H1 (cell line): ENCODE measurements around the gene CCER1. TPM values are rescaled to one million over a fixed set of nuclear protein-coding genes. Genes with fewer than 3 reads are reported as not detected.

Experiments used
- CTCF ChIA-PET: fragments of 300-600 bp; sonication (Branson Sonifier 250); formaldehyde crosslinking; loops from one replicate; lab custom pipeline; 2021; ENCODE audit not compliant: partially characterized antibody; lab: Charles Lee
- POLR2A ChIA-PET: fragments of 300-600 bp; sonication (Branson Sonifier 250); formaldehyde crosslinking; loops from one replicate; lab custom pipeline; 2021; ENCODE audit warnings: inconsistent platforms; ENCODE audit not compliant: partially characterized antibody; lab: Charles Lee
- DNase-seq, 2 experiments: peaks; one replicate each; pipeline versions ENCODE4 v3.0.0 to v3.0.0-alpha.2; 2010 to 2022; ENCODE audit warnings: low spot score in 2 of 2, low read depth in 1 of 2, mixed read lengths in 1 of 2
- FAIRE-seq: peaks from 2 replicates; lab custom pipeline; 2011; peaks lifted over from hg19 to GRCh38; lab: Jason Lieb, UNC
- H2AFZ ChIP-seq: 2 replicates; pipeline ENCODE4 v1.8.1; 2012; ENCODE audit warnings: low read length, inconsistent platforms
- H2AK5ac ChIP-seq: 2 replicates; pipeline ENCODE4 v1.6.1; 2013; ENCODE audit warnings: low read depth, low read length
- H2BK120ac ChIP-seq: replicated peaks from 2 replicates; pipeline ENCODE3; 2013; ENCODE audit warnings: low read depth, low read length, inconsistent platforms
- H2BK12ac ChIP-seq: 2 replicates; pipeline ENCODE4 v1.6.1; 2013; ENCODE audit warnings: low read depth, low read length
- H2BK15ac ChIP-seq: 2 replicates; pipeline ENCODE4 v1.6.1; 2013; ENCODE audit warnings: low read length
- H2BK20ac ChIP-seq: 2 replicates; pipeline ENCODE4 v1.6.1; 2013; ENCODE audit warnings: low read length
- H2BK5ac ChIP-seq: 2 replicates; pipeline ENCODE4 v1.6.1; 2013; ENCODE audit warnings: low read depth, low read length
- H3K14ac ChIP-seq: 2 replicates; pipeline ENCODE4 v1.6.1; 2013; ENCODE audit warnings: inconsistent platforms; ENCODE audit not compliant: insufficient read length
- H3K18ac ChIP-seq: 2 replicates; pipeline ENCODE4 v1.6.1; 2013; ENCODE audit warnings: low read length; ENCODE audit errors: extremely low read depth
- H3K23ac ChIP-seq: 2 replicates; pipeline ENCODE4 v1.6.1; 2013; ENCODE audit warnings: inconsistent platforms; ENCODE audit not compliant: insufficient read length
- H3K23me2 ChIP-seq: 2 replicates; pipeline ENCODE4 v1.6.1; 2013; ENCODE audit warnings: low read depth, low read length
- H3K27ac ChIP-seq: 2 replicates; pipeline ENCODE4 v1.6.1; 2011; ENCODE audit warnings: low read depth, low read length, inconsistent platforms
- H3K27me3 ChIP-seq, 4 experiments: replicated peaks in 1 of 4; 1 replicate in 1 of 4; 2 replicates in 3 of 4; pipeline versions ENCODE4 v1.6.1 to v1.8.1; 2011 to 2013; ENCODE audit warnings: low read length in 3 of 4, mild to moderate bottlenecking in 3 of 4, inconsistent platforms in 2 of 4, mixed read lengths in 2 of 4, moderate library complexity in 1 of 4; ENCODE audit not compliant: control insufficient read depth in 3 of 4, insufficient read depth in 3 of 4; ENCODE audit errors: extremely low read depth in 1 of 4
- H3K36me3 ChIP-seq, 4 experiments: 2 replicates each; pipeline versions ENCODE4 v1.6.1 to v1.8.1; 2011 to 2013; ENCODE audit warnings: mild to moderate bottlenecking in 4 of 4, low read length in 3 of 4, moderate library complexity in 2 of 4, control low read depth in 1 of 4, inconsistent platforms in 1 of 4; ENCODE audit not compliant: insufficient read depth in 4 of 4, control insufficient read depth in 2 of 4
- H3K4ac ChIP-seq: replicated peaks from 2 replicates; pipeline ENCODE3; 2013; ENCODE audit warnings: low read length, low read depth, mixed read lengths, inconsistent platforms; ENCODE audit not compliant: insufficient read length
- H3K4me1 ChIP-seq, 4 experiments: replicated peaks in 1 of 4; 1 replicate in 1 of 4; 2 replicates in 3 of 4; pipeline versions ENCODE4 v1.6.1 to v1.8.1; 2011 to 2013; ENCODE audit warnings: low read length in 3 of 4, inconsistent platforms in 2 of 4, mixed read lengths in 1 of 4; ENCODE audit not compliant: insufficient read depth in 4 of 4, control insufficient read depth in 3 of 4
- H3K4me2 ChIP-seq, 2 experiments: 2 replicates each; pipeline versions ENCODE4 v1.6.1 to v1.8.1; 2011 to 2013; ENCODE audit warnings: low read depth in 2 of 2, low read length in 2 of 2, control low read depth in 1 of 2, inconsistent platforms in 1 of 2, mild to moderate bottlenecking in 1 of 2; ENCODE audit not compliant: insufficient read depth in 1 of 2
- H3K4me3 ChIP-seq, 4 experiments: fragments of 200-600, 300-600 bp in 1 of 4; sonication (generic), shearing (Covaris generic), sonication (Bioruptor Twin) in 1 of 4; 2 replicates each; pipeline versions ENCODE4 v1.5.1 to v1.8.1; 2011 to 2016; ENCODE audit warnings: low read length in 4 of 4, low read depth in 3 of 4, control low read depth in 2 of 4, inconsistent platforms in 2 of 4, mild to moderate bottlenecking in 2 of 4, mixed read lengths in 1 of 4, moderate library complexity in 1 of 4; ENCODE audit not compliant: insufficient read depth in 2 of 4; ENCODE audit errors: extremely low read depth in 1 of 4
- H3K56ac ChIP-seq: replicated peaks from 2 replicates; pipeline ENCODE3; 2013; ENCODE audit warnings: low read depth, mild to moderate bottlenecking, mixed read lengths, low read length, inconsistent platforms; ENCODE audit not compliant: insufficient read length
- H3K79me1 ChIP-seq: 2 replicates; pipeline ENCODE4 v1.6.1; 2013; ENCODE audit warnings: low read depth, low read length, control low read depth
- H3K79me2 ChIP-seq, 2 experiments: 2 replicates each; pipeline versions ENCODE4 v1.6.1 to v1.8.1; 2012 to 2013; ENCODE audit warnings: low read length in 2 of 2, mild to moderate bottlenecking in 2 of 2, inconsistent platforms in 1 of 2; ENCODE audit not compliant: insufficient read depth in 2 of 2, control insufficient read depth in 1 of 2
- H3K9ac ChIP-seq, 4 experiments: replicated peaks in 1 of 4; 1 replicate in 1 of 4; 2 replicates in 3 of 4; pipeline versions ENCODE4 v1.6.1 to v1.8.1; 2011 to 2013; ENCODE audit warnings: low read depth in 3 of 4, low read length in 3 of 4, control low read depth in 2 of 4, mild to moderate bottlenecking in 2 of 4, moderate library complexity in 2 of 4, inconsistent platforms in 1 of 4; ENCODE audit errors: extremely low read depth in 1 of 4
- H3K9me3 ChIP-seq, 2 experiments: 2 replicates each; pipeline versions ENCODE4 v1.6.1 to v1.8.1; 2012 to 2013; ENCODE audit warnings: mild to moderate bottlenecking in 2 of 2, moderate library complexity in 2 of 2, control low read depth in 1 of 2, inconsistent platforms in 1 of 2, low read depth in 1 of 2, low read length in 1 of 2, mixed read lengths in 1 of 2; ENCODE audit not compliant: insufficient read depth in 2 of 2
- H4K20me1 ChIP-seq, 2 experiments: replicated peaks in 1 of 2; 2 replicates each; pipeline versions ENCODE3 to v1.8.1; 2011 to 2013; ENCODE audit warnings: inconsistent platforms in 2 of 2, low read length in 2 of 2, mild to moderate bottlenecking in 1 of 2; ENCODE audit not compliant: insufficient read depth in 2 of 2, control insufficient read depth in 1 of 2
- H4K5ac ChIP-seq: 2 replicates; pipeline ENCODE4 v1.6.1; 2013; ENCODE audit warnings: low read length, low read depth, mixed read lengths, inconsistent platforms; ENCODE audit not compliant: insufficient read length
- H4K8ac ChIP-seq: 2 replicates; pipeline ENCODE4 v1.8.0; 2013; ENCODE audit warnings: mild to moderate bottlenecking, moderate library complexity, low read length, inconsistent platforms; ENCODE audit not compliant: insufficient read depth; ENCODE audit errors: extremely low read depth
- H4K91ac ChIP-seq: replicated peaks from 2 replicates; pipeline ENCODE3; 2013; ENCODE audit warnings: low read length, mixed read lengths, inconsistent platforms; ENCODE audit not compliant: insufficient read length
- BACH1 ChIP-seq: IDR thresholded peaks from 2 replicates; pipeline ENCODE4 v1.6.1; 2012; ENCODE audit warnings: low read length, improper control_type of control experiment
- CREB1 ChIP-seq: IDR thresholded peaks from 2 replicates; pipeline ENCODE4 v1.6.1; 2012; ENCODE audit warnings: inconsistent platforms
- FOSL1 ChIP-seq: IDR thresholded peaks from 2 replicates; pipeline ENCODE4 v1.6.1; 2011; ENCODE audit warnings: mild to moderate bottlenecking, low read depth, low read length, moderate library complexity; ENCODE audit not compliant: insufficient read depth
- GTF2F1 ChIP-seq: IDR thresholded peaks from 2 replicates; pipeline ENCODE4 v1.6.1; 2012; ENCODE audit warnings: low read depth, low read length, improper control_type of control experiment, borderline replicate concordance
- KDM5A ChIP-seq: fragments of 200-600 bp; IDR thresholded peaks from 2 replicates; pipeline ENCODE4 v1.7.1; 2012; ENCODE audit warnings: mild to moderate bottlenecking, low read length, inconsistent platforms, mixed read lengths
- POLR2A ChIP-seq, 2 experiments: IDR thresholded peaks; 1 replicate in 1 of 2; 2 replicates in 1 of 2; pipeline ENCODE4 v1.6.1; 2011; ENCODE audit warnings: low read depth in 2 of 2, low read length in 2 of 2, mild to moderate bottlenecking in 2 of 2; ENCODE audit errors: control extremely low read depth in 1 of 2
- POLR2AphosphoS5 ChIP-seq: IDR thresholded peaks from 2 replicates; pipeline ENCODE4 v1.6.1; 2011; ENCODE audit warnings: low read depth, low read length
- POU5F1 ChIP-seq: IDR thresholded peaks from 2 replicates; pipeline ENCODE4 v1.6.1; 2011; ENCODE audit warnings: low read depth, mild to moderate bottlenecking, low read length, moderate library complexity
- SP2 ChIP-seq: IDR thresholded peaks from 2 replicates; pipeline ENCODE4 v1.6.1; 2012; ENCODE audit warnings: mild to moderate bottlenecking, low read length, inconsistent platforms
- SUZ12 ChIP-seq: fragments of 200-600 bp; sonication (generic); IDR thresholded peaks from 2 replicates; pipeline ENCODE4 v1.6.1; 2012; ENCODE audit warnings: mild to moderate bottlenecking, inconsistent platforms, low read length, moderate library complexity, mixed read lengths
- TEAD4 ChIP-seq: IDR thresholded peaks from 2 replicates; pipeline ENCODE4 v1.6.1; 2012; ENCODE audit warnings: low read depth, low read length, inconsistent platforms, mixed read lengths
- YY1 ChIP-seq: IDR thresholded peaks from 2 replicates; pipeline ENCODE4 v1.6.1; 2011; ENCODE audit warnings: low read depth, mild to moderate bottlenecking, low read length
- WGBS, 2 experiments: shearing (Covaris generic) in 1 of 2; methylation state at CpG; one replicate each; pipeline versions ENCODE4 v1.1.6 to v1.1.7; 2013 to 2015; ENCODE audit warnings: low lambda C conversion rate in 2 of 2, mixed read lengths in 2 of 2, inconsistent platforms in 1 of 2, low coverage in 1 of 2, missing lambda C conversion rate in 1 of 2; ENCODE audit not compliant: insufficient replicate concordance in 2 of 2, insufficient coverage in 1 of 2, insufficient read length in 1 of 2; ENCODE audit errors: extremely low coverage in 1 of 2, missing lambda C conversion rate in 1 of 2; 5-methylcytosine and 5-hydroxymethylcytosine counted together
- polyA plus RNA-seq, 7 experiments: library from polyadenylated mRNA; depleted of rRNA in 3 of 7; stranded (reverse) in 5 of 7; unstranded in 2 of 7; fragments of >200 nt in 5 of 7; fragments of 200-250 nt in 2 of 7; gene quantifications; 1 replicate in 5 of 7; 2 replicates in 1 of 7; 4 replicates in 1 of 7; pipeline versions ENCODE4 v1.2.1 to v1.2.3, GENCODE V29; 2011 to 2013; ENCODE audit warnings: missing spikeins in 2 of 7, mixed read lengths in 2 of 7
- total RNA-seq: library from RNA; stranded (reverse); fragmentation: NEBNext Ultra II Directional; extraction: Animal tissue kit (Norgen Biotek cat#: 25700); gene quantifications from 2 replicates; pipeline ENCODE4 v1.2.1, GENCODE V29; 2021
- TF ChIP-seq, protein P1 (sequence below): IDR thresholded peaks from 2 replicates; pipeline ENCODE4 v1.6.1; 2012; ENCODE audit warnings: low read length, inconsistent platforms

Gene CCER1
- total and polyA plus RNA-seq, 2 of the 8 experiments (the other 6 are each of a cell fraction or from before 2014, with no cell fraction given) = not detected

DNA sequence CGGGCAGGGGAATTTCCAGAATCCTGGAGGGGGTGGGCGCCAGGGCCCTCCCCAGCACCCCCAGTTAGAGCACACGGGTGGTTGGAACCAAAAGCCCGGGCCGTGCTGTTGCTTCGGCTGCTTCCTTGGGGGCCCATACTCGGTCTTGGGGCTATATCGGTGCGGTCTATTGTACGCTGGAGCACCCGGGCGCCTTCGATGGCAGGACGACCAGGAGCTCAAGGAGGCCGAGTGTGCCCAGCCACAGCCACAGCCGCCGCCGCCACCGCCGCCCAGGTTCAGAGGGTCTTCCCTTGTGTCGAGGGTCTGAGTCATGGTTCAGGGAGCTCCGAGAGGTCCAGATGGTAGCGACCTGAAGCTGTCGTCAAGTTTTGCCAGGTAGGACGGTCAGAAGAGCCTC, 548 bp downstream of the CCER1 start:
- WGBS, 2 experiments = 97% methylated on average over 24 of the region's 25 CpGs; no CpG with 5 or more reads in 1 of the 2 experiments
- no peak overlapping the region for H2BK120ac ChIP-seq
- H4K20me1 ChIP-seq = no peaks in the 10 kb centered on the region
- H2BK20ac ChIP-seq = no peak overlapping the region
- H3K4ac ChIP-seq = no peak overlapping the region
- FAIRE-seq (no peak), DNase-seq (no peak)
- no peak overlapping the region for H3K4me2 ChIP-seq
- no peak overlapping the region for H2AFZ ChIP-seq
- no peak overlapping the region for H2BK5ac ChIP-seq
- no peak overlapping the region for H3K4me3 ChIP-seq
- no peaks in the 10 kb centered on the region for H3K79me1 ChIP-seq
- no peak overlapping the region for H3K56ac ChIP-seq
- POLR2A ChIA-PET = no interaction called here
- no peak overlapping the region for H4K91ac ChIP-seq
- H2BK12ac ChIP-seq = no peak overlapping the region
- no peak overlapping the region for H3K9ac ChIP-seq
- no peaks in the 10 kb centered on the region for H3K27me3 ChIP-seq
- no peak overlapping the region for H2AK5ac ChIP-seq
- H3K18ac ChIP-seq = no peak overlapping the region
- peaks cover 0 to 12% of the 10 kb centered on the region in 2 experiments; a peak in 1 of 4 replicates for H3K9me3 ChIP-seq
- H3K23me2 ChIP-seq = no peaks in the 10 kb centered on the region
- no peak overlapping the region for H2BK15ac ChIP-seq
- CTCF ChIA-PET = interaction anchor here (1.0 to 3.8 kb wide), 5 partner anchors 10 to 1259 kb away, joined by 3 to 33 read pairs (median 3); no protein-coding TSS in a partner anchor
- no peak overlapping the region; the same call in 1 of the 2 replicates for H4K8ac ChIP-seq
- no peaks in the 10 kb centered on the region for H3K79me2 ChIP-seq
- no peak overlapping the region for H4K5ac ChIP-seq
- no peak overlapping the region for H3K27ac ChIP-seq
- no peak overlapping the region for H3K14ac ChIP-seq
- no peaks in the 10 kb centered on the region for H3K4me1 ChIP-seq
- H3K23ac ChIP-seq = no peak overlapping the region
- H3K36me3 ChIP-seq = no peaks in the 10 kb centered on the region
- TF ChIP-seq CREB1 = no peak
- no peak for TF ChIP-seq GTF2F1
- TF ChIP-seq KDM5A = no peak
- no peak for TF ChIP-seq POLR2A (IDR thresholded peaks at IDR 0.05; ENCODE audit: control extremely low read depth in 1 of 2, low read depth in 2 of 2, low read length in 2 of 2)
- TF ChIP-seq FOSL1 = no peak
- TF ChIP-seq, protein P1, sequence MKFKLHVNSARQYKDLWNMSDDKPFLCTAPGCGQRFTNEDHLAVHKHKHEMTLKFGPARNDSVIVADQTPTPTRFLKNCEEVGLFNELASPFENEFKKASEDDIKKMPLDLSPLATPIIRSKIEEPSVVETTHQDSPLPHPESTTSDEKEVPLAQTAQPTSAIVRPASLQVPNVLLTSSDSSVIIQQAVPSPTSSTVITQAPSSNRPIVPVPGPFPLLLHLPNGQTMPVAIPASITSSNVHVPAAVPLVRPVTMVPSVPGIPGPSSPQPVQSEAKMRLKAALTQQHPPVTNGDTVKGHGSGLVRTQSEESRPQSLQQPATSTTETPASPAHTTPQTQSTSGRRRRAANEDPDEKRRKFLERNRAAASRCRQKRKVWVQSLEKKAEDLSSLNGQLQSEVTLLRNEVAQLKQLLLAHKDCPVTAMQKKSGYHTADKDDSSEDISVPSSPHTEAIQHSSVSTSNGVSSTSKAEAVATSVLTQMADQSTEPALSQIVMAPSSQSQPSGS = no peak
- no peak for TF ChIP-seq POU5F1
- TF ChIP-seq YY1 = no peak
- TF ChIP-seq POLR2AphosphoS5 = no peak
- TF ChIP-seq TEAD4 = no peak
- no peak for TF ChIP-seq BACH1
- TF ChIP-seq SP2 = no peak
- no peak for TF ChIP-seq SUZ12
